ENCODE measurements around the gene ETFRF1.

ETFRF1 gene

DNA sequence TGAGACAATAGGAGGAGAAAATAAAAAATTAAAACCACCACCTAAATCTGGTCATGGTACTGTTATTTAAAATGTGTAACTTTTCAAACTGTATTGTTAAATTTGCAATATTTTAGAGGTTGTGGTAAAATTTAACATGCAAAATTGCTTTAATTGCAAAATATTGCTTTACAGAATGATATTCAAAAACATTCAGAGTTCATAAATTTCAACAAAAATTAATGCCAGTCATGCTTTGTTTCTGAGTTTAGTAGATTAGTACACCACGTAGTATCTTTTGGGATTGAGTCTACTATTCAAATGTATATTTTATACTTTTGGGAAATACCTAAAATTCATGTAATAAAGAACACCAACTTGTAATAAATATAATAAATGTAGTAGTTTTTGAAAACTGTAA, 18.3 kb downstream of the ETFRF1 start:
- DNase-seq (ENCODE audit: low read depth), result no peak

GRCh38 chr12:25236190-25236589, 41.2 kb downstream of the ETFRF1 start:
- no peak for DNase-seq (ENCODE audit: low read depth)

- no peak for DNase-seq (ENCODE audit: low read depth)
These were observed 41.6 kb downstream of the ETFRF1 start for GRCh38 chr12:25236626-25237025.

GRCh38 chr12:25241167-25242020, 46.4 kb downstream of the ETFRF1 start:
- no peak for DNase-seq (ENCODE audit: low read depth)

DNA sequence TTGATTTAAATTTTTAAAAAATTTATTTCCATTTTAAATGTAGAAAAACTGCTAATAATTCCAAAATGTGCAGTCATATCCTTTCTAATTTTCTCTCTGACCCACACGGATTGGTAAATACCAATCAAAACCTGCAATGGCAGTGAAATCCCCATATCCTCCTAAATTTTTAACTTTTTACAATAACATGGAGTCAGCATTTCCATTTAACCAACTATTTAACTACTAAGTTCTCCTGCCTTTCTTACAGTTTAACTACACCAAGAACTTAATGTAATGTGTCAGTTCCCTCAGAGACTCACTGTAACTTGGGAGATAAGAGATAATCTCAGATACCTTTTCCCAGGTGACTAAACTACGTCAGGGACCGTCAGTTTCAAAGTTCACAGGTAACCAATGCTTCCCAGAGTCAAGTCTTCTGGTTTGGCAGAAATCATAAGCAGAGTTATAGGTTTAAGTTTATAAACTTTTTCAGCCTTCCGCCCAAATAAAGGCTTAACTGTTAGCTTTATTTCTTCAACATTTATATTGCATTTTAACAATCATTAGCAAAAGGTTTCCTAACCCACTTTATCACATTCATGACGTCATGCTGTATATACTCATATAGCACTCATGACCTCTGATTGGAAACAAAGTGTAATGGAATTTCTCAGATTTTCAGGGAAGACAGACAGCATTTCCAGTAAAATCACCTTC, 48.1 kb downstream of the ETFRF1 start:
- DNase-seq (ENCODE audit: low read depth), result no peak

DNA sequence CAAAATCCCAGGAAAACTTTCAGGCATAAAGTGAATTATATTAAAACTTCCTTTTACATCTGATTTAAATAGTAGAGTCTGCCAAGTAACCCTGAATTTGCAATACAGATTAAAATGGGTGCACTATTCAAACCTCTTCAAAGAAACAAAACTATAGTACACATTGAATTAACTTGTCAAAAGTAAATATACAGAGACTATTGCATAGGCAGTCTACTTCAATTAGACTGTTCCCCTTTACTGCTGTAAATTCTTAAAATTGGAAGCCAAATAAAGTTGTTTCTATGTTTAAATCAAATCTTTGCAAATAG, 48.6 kb downstream of the ETFRF1 start:
- DNase-seq (ENCODE audit: low read depth), result no peak

DNA sequence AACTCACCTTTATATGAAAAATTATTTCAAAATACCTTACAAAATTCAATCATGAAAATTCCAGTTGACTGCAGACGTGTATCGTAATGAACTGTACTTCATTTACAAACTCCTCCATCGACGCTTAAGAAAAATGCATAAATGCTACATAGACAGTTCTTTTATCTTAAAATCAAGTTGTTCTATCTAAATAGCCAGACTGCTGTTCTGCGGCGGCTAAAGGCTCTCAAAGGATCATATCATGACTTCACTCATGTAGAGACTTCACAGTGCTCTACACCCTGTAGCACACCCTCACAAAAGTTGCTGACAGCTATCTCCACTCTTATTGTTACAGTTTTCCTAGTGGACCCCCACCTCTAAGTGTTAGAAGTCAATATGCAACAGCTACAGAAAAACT, 50.5 kb downstream of the ETFRF1 start:
- DNase-seq (ENCODE audit: low read depth), result no peak

- DNase-seq (ENCODE audit: low read depth), result no peak
These were observed 53.1 kb downstream of the ETFRF1 start for GRCh38 chr12:25248137-25248536.

- DNase-seq (ENCODE audit: low read depth), result no peak
These were observed 53.7 kb downstream of the ETFRF1 start for GRCh38 chr12:25248732-25249131.

- peak; percentile 34 for DNase-seq (ENCODE audit: low read depth)
These were observed 55.1 kb downstream of the ETFRF1 start for GRCh38 chr12:25249931-25250738.

- peak; percentile 86 for DNase-seq (ENCODE audit: low read depth)
These were observed 56.0 kb downstream of the ETFRF1 start, which contains the start of gene KRAS for GRCh38 chr12:25250744-25251730. Gene KRAS (minus strand): TSS chr12:25250929.

DNA sequence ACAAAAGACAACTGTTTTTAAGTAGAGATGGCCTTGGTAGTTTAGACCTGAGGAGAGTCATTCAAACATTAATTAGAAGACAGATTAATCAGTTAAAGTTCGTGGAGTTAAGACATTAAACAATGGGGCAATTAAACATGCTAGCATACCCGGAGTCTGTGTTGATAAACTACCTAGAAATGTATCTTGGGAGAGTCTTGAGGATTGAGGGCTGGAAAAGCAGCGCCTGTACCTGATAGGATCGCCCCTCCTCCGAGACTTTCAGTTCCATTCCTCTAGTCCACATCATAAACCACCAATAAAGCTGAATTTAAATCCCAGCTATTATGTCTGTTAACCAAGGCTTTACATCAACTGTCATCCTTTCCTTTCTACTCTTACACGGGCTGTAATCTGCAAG, 56.7 kb downstream of the ETFRF1 start:
- DNase-seq (ENCODE audit: low read depth), result no peak

- no peak for DNase-seq (ENCODE audit: low read depth)
These were observed 57.9 kb downstream of the ETFRF1 start for GRCh38 chr12:25252946-25253345.

GRCh38 chr12:25253371-25254068, 58.5 kb downstream of the ETFRF1 start:
- no peak for DNase-seq (ENCODE audit: low read depth)

DNA sequence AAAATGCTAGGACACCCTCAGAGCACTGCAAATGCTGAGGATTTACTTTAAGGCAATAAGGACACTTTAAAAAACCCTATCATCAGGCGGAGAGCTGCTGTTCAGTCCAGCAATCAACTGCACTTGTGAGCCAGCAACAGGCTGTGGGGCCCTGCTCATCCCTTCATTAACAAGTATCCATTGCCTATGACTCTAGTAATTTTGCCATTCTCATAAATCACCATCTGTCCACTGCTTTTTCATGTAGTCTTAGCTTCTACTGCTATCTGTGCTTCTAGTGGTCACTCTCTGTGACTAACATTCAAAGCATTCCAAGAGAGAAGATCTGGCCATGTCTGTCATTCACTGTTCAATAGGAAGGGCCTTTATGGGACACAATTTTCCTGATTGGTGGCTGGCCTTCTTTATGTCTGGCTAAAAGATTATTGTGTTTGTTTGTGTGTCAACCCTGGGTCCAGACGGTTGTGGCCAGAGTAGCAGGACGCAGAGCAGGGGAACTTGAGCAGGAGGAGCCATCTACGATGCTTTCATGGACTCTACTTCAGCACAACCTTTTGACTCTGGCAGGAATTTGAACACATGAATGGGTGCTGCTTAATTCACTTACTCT, 59.3 kb downstream of the ETFRF1 start:
- no peak for DNase-seq (ENCODE audit: low read depth)
